Ecto neural progenitor cell (in vitro differentiated cells): Measurements from ENCODE around the gene AGO1.
A peak's percentile ranks its signal among the peaks of the same experiment; 100 is the strongest.

ENCODE experiments used
- DNase-seq: peaks from one replicate; pipeline ENCODE4 v3.0.0-alpha.2; 2018; ENCODE audit warnings: low spot score

AGO1 gene

GRCh38 chr1:35882945-35883634, at the start of gene AGO1:
Gene AGO1 (plus strand): TSS chr1:35883209. CDS start chr1:35883422, 213 bp downstream.
- peak; percentile 98 for DNase-seq

GRCh38 chr1:35833395-35833794, 49.6 kb upstream of the AGO1 start:
- no peak for DNase-seq

- DNase-seq, result no peak
Measured at GRCh38 chr1:35834218-35834617, 48.8 kb upstream of the AGO1 start.

GRCh38 chr1:35835398-35835797, 47.6 kb upstream of the AGO1 start:
- no peak for DNase-seq

GRCh38 chr1:35836734-35837133, 46.3 kb upstream of the AGO1 start:
- DNase-seq, result no peak

GRCh38 chr1:35838693-35839245, 44.2 kb upstream of the AGO1 start:
- no peak for DNase-seq

- DNase-seq, result no peak
Measured at GRCh38 chr1:35844826-35845225, 38.2 kb upstream of the AGO1 start.

- no peak for DNase-seq
Measured at GRCh38 chr1:35845766-35846165, 37.2 kb upstream of the AGO1 start.

- DNase-seq, result no peak
Measured at GRCh38 chr1:35847935-35848565, 35.0 kb upstream of the AGO1 start.

- no peak for DNase-seq
Measured at GRCh38 chr1:35850051-35850450, 33.0 kb upstream of the AGO1 start.

GRCh38 chr1:35850716-35851115, 32.3 kb upstream of the AGO1 start:
- DNase-seq, result no peak

GRCh38 chr1:35851132-35851869, 31.7 kb upstream of the AGO1 start:
- no peak for DNase-seq

GRCh38 chr1:35852241-35852640, 30.8 kb upstream of the AGO1 start:
- no peak for DNase-seq

GRCh38 chr1:35854989-35855700, 27.9 kb upstream of the AGO1 start:
- no peak for DNase-seq

GRCh38 chr1:35856964-35857363, 26.0 kb upstream of the AGO1 start:
- no peak for DNase-seq

- DNase-seq, result no peak
Measured at GRCh38 chr1:35857830-35858229, 25.2 kb upstream of the AGO1 start.

- DNase-seq, result no peak
Measured at GRCh38 chr1:35860696-35861095, 22.3 kb upstream of the AGO1 start.

- no peak for DNase-seq
Measured at GRCh38 chr1:35863136-35863535, 19.9 kb upstream of the AGO1 start.

GRCh38 chr1:35863881-35864625, 19.0 kb upstream of the AGO1 start:
- no peak for DNase-seq

- DNase-seq, result no peak
Measured at GRCh38 chr1:35864813-35865212, 18.2 kb upstream of the AGO1 start.

- DNase-seq, result no peak
Measured at GRCh38 chr1:35866991-35867390, 16.0 kb upstream of the AGO1 start.
